GM18505 (cell line): ENCODE measurements around the gene KANK2.
"Not testable (repeated sequence)": the region's sequence is repeated elsewhere in the genome, so short reads cannot be mapped to it uniquely, and the experiment has no call there.

Experiments
- ATAC-seq: cut with Tn5 transposase; IDR thresholded peaks from one replicate; pipeline ENCODE4 v1.9.1; 2021; ENCODE audit not compliant: unreplicated experiment
- POLR2A ChIP-seq: IDR thresholded peaks from 4 replicates; pipeline ENCODE4 v1.6.1; 2011; ENCODE audit warnings: borderline replicate concordance; ENCODE audit not compliant: insufficient read depth, insufficient read length; ENCODE audit errors: extremely low read depth

KANK2 gene

DNA sequence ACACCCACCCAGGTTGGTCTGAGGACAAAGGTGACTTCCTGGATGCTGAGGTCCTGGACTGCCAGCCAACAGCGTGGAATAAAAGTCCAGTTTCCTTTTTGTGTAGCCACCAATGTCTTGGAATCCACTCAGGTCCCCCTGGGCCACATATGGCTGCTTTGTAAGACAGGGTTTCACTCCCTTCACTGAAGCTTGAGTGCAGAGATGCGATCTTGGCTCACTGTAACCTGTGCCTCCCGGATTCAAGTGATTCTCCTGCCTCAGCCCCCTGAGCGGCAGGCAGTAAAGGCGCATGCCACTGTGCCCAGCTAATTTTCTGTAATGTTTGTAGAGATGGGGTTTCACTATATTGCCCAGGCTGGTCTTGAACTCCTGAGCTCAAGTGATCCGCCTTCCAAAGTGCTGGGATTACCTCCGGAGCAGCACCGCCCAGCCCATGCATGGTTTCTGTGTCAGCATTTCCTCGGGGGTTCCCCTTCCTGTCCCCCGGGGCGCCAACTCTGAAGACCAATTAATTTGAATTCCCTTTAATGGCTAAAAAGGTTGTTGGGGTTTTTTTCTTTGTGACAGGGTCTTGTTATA is 17.5 kb downstream of the KANK2 start:
- no peak for ATAC-seq
- TF ChIP-seq POLR2A: no peak

DNA sequence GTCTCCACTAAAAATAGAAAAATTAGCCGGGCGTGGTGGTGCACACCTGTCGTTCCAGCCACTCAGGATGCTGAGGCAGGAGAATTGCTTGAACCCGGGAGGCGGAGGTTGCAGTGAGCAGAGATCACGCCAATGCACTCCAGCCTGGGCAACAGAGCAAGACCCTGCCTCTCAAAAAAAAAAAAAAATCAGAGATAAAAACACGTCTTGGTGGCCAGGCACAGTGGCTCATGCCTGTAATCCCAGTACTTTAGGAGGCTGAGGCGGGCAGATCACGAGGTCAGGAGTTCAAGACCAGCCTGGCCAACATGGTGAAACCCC is 18.2 kb downstream of the KANK2 start:
- not testable (repeated sequence) for ATAC-seq

DNA sequence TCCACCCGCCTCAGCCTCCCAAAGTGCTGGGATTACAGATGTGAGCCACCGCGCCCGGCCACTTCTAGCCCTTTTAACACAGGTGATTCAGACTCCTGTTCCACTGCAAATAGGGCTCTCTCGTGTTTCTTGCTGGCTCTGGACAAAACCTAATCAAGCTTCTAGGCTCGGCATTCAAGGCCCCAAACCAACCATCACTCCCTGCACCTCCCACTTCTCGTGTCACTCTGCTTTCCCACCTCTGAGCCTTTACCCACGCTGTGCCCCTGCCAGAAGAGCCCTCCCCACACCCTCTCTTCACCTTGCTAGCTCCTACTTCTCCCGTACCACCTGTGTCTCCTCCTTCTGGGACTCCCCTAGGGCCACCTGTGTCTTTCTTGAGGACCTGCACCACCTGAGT is 19.8 kb downstream of the KANK2 start:
- no peak for TF ChIP-seq POLR2A
- no peak for ATAC-seq

DNA sequence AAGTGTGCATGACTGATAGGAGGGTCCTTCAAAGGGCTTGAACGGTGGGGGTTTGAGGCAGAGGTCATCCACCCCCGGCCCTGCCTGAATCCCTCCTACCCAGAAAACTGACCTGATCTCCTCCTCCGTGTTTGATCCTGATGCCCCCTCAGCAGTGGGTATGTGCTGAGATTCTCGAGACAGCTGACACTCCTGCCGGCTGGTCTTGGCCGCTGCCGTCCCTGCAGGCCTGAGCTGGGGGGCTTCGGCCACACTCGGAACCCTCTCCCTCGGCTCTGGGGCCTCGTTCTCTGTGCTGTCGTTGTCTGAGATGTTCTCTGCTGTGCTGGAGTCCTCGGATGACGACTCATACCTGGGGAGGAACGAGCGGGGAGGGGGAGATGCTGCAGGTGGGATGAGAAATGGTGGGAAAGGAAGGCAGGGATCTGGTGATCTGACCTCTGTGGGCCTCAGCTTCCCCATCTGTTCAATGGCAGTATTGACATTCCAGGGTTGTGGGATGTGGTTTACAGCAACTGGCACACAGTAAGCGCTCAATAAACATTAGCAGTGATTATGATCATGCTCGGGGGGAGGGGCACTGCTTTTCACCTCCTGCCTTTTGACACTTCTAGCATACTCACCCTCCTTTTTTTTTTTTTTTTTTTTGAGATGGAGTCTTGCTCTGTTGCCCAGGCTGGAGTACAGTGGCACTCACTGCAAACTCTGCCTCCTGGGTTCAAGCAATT is 20.7 kb downstream of the KANK2 start:
- ATAC-seq: no peak
- TF ChIP-seq POLR2A: no peak

DNA sequence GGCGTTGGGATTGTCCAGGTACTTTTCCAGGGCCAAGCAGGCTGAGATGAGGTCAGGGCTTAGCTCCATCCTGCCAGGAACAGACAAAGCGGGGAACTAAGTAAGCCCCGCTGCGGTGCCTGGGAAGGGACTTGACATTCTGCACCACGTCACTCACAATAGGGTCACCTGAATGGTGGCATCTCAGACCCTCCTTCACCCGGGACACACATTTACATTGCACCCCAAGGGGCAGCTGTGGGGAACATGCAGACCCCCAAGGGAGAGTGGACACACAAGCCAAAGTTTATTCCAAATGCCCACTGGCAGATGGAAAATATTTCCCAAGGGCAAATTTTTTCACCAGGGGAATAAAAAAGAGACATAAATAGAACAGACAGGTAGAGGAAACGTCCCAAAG is 21.4 kb downstream of the KANK2 start:
- TF ChIP-seq POLR2A: no peak
- ATAC-seq: no peak

DNA sequence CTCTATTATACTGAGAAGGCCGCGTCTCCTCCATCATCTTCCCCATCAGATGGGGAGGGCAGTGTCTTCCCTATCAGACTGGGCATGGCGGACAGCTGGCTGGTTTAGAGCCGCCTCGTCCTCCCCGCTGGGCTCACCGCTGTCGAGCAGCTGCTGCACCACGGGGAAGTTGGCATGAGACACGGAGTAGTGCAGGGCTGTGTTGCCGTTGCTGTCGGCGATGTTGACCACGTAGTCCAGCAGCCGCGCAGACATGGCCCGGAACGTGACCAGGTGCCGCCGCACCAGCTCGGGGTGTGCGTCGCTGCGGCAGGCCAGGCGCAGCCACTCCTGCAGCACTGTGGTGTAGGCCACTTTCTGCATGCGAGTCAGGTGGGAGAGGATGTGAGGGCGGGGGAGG is 23.0 kb downstream of the KANK2 start:
- no peak for ATAC-seq
- no peak for TF ChIP-seq POLR2A

DNA sequence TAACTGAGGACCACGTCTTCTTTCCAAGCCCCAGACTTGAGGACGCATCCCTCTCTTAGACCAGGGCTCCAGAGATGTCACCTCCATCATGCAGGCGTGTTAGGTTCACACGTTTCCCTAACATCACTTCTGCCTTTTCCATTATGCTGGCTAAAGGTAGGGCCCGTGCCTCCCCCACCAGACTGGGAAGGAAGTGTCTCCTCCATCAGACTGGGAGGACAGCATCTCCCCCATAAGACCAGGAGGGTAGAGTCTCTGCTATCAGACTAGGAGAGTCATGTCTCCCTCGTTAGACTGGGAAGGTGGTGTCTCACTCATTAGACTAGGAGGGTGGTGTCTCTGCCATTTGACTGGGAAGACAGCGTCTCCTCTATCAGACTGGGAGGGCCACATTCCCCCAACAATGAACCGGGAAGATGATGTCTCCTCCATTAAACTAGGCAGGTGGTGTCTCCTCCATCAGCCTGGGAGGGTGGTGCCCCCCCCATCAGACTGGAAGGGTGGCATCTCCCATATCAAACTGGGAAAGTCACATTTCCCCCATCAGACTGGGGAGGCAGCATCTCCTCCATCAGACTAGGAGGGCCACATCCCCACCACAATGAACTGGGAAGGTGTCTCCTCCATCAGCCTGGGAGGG is 23.7 kb downstream of the KANK2 start:
- ATAC-seq: no peak
- TF ChIP-seq POLR2A: no peak

DNA sequence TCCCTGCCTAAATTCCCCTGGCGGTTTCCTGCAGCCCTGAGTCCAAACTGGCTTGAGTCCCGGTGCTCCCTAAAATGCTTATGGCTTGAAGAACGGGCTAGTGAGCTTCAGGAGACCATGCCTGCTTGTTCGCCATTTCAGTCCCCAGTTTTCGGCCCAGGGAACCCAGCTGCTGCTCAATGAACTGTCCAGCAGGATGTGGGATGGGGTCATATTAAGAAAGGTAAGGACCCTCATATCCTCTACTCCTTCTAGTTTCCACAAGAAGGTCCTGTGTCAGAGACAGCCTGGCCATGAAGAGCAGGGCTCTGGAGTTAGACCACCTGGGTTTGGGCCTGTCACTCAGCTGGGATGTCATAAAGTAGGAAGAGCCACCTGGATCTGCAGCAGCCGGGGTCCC is 24.8 kb downstream of the KANK2 start:
- ATAC-seq: no peak
- TF ChIP-seq POLR2A: no peak

DNA sequence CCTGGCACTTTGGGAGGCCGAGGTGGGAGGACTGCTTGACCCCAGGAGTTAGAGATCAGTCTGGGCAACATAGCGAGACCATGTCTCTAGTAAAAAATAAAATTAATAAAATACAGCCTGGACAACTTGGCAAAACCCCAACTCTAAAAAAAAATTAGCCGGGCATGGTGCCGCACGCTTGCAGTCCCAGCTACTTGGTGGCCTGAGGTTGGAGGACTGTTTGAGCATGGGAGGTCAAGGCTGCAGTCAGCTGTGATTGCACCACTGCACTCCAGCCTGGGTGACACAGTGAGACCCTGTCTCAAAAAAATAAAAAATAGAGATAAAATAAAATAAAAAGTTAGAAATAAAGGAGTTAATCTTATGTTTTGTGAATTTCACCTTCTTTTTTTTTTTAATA is 26.2 kb downstream of the KANK2 start:
- no peak for TF ChIP-seq POLR2A
- ATAC-seq: no peak

DNA sequence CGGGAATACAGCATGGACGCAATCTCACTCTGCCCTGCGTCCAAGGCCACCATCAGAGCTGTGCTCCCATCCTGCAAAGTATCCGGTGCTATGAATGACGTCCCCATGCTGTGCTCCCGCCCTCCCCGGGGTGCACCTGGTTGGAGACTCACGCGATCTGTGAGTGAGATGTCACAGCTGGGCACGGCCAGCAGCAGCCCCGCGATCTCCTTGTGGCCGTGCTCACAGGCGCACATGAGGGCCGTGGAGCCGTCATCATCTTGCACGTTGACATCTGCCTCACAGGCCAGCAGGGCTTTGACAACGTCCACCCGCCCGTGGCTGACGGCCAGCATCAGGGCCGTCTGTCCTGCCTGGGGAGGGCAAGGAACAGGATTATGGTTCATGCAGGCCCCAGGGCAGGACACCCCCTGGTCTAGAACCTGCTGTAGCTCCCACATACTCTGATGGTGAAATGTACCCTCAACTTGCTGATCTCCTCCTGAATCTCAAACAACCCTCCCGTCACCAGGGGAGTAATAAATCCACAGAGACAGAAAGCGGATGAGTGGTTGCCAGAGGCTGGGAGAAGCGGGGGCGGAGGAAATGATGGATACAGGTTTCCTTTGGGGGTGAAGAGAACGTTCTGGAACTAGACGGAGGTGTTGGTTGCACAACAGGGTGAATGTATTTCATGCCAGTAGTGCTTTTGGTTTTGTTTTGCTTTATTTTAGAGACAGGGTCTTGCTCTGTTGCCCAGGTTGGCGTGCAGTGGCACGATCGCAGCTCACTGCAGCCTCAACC is 27.3 kb downstream of the KANK2 start:
- no peak for ATAC-seq
- TF ChIP-seq POLR2A: no peak

DNA sequence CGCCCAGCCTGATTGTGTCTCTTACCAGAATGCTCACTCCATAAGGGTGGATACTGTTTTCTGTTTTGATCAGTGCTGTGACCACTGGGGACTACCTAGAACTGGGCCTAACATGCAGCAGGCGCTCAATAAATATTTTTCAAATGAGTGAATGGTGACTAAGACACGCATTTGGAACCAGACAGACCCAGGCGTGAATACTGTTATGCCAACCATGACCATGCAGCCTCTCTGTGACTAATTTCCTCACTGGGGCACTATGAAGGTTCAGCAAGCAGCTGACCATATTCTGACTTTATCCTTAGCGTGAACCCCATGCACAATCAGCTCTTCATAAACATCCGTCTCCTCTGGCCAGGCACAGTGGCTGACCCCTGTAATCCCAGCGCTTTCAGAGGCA is 28.8 kb downstream of the KANK2 start:
- TF ChIP-seq POLR2A: no peak
- ATAC-seq: no peak

DNA sequence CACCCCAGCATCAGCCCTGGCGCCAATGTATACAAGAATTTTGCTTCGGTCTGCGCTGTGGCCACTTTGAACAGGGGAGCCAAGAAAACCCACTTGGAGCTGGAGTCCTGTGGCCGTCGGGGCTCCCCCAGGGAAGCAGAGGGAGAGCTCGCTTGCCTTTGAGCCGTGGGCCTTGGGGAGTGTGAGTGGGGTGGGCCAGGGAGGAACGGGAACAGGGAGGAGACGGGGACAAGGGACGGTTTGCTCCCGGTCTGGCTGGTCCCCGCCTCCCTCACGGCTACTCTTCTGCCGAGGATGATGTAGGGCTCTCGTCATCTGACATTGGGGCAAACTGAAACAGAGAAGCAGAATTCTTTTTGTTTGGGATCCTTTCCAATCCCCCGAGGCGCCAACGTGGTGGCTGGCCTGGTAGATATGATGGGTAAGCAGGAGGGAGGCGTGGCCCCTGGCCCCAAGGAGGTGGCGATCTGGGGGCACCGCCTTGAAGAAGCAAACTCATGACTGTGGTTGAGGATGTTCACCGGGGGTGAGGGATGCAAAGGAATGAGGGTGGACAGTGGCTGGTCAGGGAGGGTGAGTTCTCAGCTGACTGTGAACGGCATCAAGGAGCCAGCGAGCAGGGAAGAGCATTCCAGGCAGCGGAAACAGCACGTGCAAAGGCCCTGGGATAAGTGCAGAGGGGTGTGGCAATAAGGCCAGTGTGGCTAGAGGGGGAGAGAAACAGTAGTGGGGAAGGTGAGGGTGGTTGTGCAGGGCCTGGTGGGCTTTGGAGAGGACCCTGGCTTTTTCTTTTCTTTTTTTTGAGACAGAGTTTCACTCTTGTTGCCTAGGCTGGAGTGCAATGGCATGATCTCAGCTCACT is 30.8 kb downstream of the KANK2 start:
- no peak for ATAC-seq
- no peak for TF ChIP-seq POLR2A

DNA sequence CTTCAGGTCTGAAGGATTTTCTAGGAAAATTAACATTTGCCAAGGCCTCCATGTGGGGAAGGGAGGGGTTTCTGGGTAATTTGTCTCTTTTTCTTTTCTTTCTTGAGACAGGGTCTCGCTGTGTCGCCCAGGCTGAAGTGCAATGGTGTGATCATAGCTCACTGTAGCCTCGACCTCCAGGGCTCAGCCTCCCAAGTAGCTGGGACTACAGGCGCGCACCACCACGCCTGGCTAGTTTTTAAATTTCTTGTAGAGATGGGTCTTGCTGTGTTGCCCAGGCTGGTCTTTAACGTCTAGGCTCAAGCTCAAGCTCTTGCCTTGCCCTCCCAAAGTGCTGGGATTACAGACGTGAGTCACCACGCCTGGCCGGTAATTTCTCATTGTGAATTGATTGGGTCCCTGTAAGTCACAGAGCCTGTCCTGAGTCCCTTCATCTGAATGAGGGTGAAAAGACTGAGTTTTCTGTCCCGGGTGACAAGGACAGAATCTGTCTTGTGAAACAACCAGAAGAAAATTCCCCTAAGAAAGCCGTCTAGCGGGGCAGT is 31.8 kb downstream of the KANK2 start:
- ATAC-seq: no peak
- TF ChIP-seq POLR2A: no peak
